Hepatocyte (in vitro differentiated cells): ENCODE measurements around the gene NR2E3. TPM values are rescaled to one million over a fixed set of nuclear protein-coding genes. Genes with fewer than 3 reads are reported as not detected.

Experiments
- DNase-seq: peaks from one replicate; pipeline ENCODE4 v3.0.0-alpha.2; 2016; ENCODE audit warnings: low spot score
- H2AFZ ChIP-seq: fragments of 200-600 bp; sonication (generic); 2 replicates; pipeline ENCODE4 v1.6.0; 2016; ENCODE audit warnings: antibody characterized with exemption, mild to moderate bottlenecking
- H3K27ac ChIP-seq: fragments of 200-600 bp; sonication (generic); 2 replicates; pipeline ENCODE4 v1.5.1; 2016; ENCODE audit warnings: mild to moderate bottlenecking
- H3K27me3 ChIP-seq: fragments of 200-600 bp; sonication (generic); 2 replicates; pipeline ENCODE4 v1.6.1; 2016
- H3K36me3 ChIP-seq: fragments of 200-600 bp; sonication (generic); replicated peaks from 2 replicates; pipeline ENCODE4 v1.5.1; 2016; ENCODE audit warnings: low read depth; ENCODE audit not compliant: insufficient read depth
- H3K4me1 ChIP-seq: fragments of 200-600 bp; sonication (generic); 2 replicates; pipeline ENCODE4 v1.5.1; 2016; ENCODE audit warnings: mild to moderate bottlenecking, moderate library complexity; ENCODE audit not compliant: insufficient read depth
- H3K4me2 ChIP-seq: fragments of 200-600 bp; sonication (generic); 2 replicates; pipeline ENCODE4 v1.6.0; 2016
- H3K4me3 ChIP-seq: fragments of 200-600 bp; sonication (generic); 2 replicates; pipeline ENCODE4 v1.5.1; 2016; ENCODE audit warnings: mild to moderate bottlenecking
- H3K79me2 ChIP-seq: fragments of 200-600 bp; sonication (generic); 2 replicates; pipeline ENCODE4 v1.6.0; 2017; ENCODE audit warnings: mild to moderate bottlenecking
- H3K9me2 ChIP-seq: fragments of 200-600 bp; sonication (generic); replicated peaks from 2 replicates; pipeline ENCODE4 v1.6.0; 2017; ENCODE audit warnings: mild to moderate bottlenecking; ENCODE audit not compliant: insufficient read depth
- H3K9me3 ChIP-seq: fragments of 200-600 bp; sonication (generic); 2 replicates; pipeline ENCODE4 v1.5.1; 2016; ENCODE audit warnings: low read depth, mild to moderate bottlenecking
- H4K20me1 ChIP-seq: fragments of 200-600 bp; sonication (generic); 2 replicates; pipeline ENCODE4 v1.6.0; 2016; ENCODE audit warnings: mild to moderate bottlenecking; ENCODE audit not compliant: insufficient read depth, poor library complexity, severe bottlenecking
- CTCF ChIP-seq: fragments of 200-600 bp; sonication (generic); IDR thresholded peaks from 2 replicates; pipeline ENCODE4 v1.5.1; 2016; ENCODE audit warnings: antibody characterized with exemption, mild to moderate bottlenecking; ENCODE audit not compliant: poor library complexity
- EZH2 ChIP-seq: fragments of 200-600 bp; sonication (generic); IDR thresholded peaks from 2 replicates; pipeline ENCODE4 v1.6.1; 2016; ENCODE audit warnings: antibody characterized with exemption, mild to moderate bottlenecking, borderline replicate concordance
- EZH2phosphoT487 ChIP-seq: fragments of 200-600 bp; sonication (generic); IDR thresholded peaks from one replicate; pipeline ENCODE4 v1.6.1; 2018; ENCODE audit warnings: antibody characterized with exemption, mild to moderate bottlenecking, low read depth, moderate library complexity; ENCODE audit not compliant: unreplicated experiment, severe bottlenecking
- WGBS: methylation state at CpG from one replicate; pipeline ENCODE4 v1.1.6; 2016; ENCODE audit warnings: low lambda C conversion rate; ENCODE audit errors: missing lambda C conversion rate; 5-methylcytosine and 5-hydroxymethylcytosine counted together
- polyA plus RNA-seq: library from polyadenylated mRNA; unstranded; fragments of >200 nt; fragmentation: Nextera tagmentation; extraction: Ambion mirVana; gene quantifications from 2 replicates; pipeline ENCODE4 v1.2.1, GENCODE V29; 2016
- total RNA-seq: library from RNA; depleted of rRNA; stranded (reverse); fragments of >200 nt; gene quantifications from 2 replicates; pipeline ENCODE4 v1.2.3, GENCODE V29; 2014

NR2E3 gene
- total and polyA plus RNA-seq, 2 experiments from 2014 or later: 0.40 TPM; not detected in 1

DNA sequence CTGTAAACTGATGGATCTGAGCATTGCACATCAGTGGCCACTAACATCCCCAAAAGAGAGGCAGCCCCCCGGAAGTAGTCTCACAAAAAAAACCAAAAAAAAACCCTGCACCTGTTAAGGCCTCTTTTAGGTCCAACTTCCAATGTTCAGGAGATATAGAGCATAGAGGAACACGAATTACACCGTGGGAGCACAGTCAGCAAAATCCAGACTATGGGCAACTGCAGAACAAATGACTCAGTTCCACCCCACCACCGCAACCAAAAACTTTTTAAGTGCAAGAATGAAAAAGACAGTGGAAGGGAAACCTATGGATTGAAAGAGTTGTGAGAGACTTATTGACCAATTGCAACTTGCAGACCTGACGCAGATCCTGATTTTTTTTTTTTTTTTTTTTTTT, 42.2 kb upstream of the NR2E3 start:
- no peak for DNase-seq
- Histone ChIP-seq H3K4me3 (no peak overlapping the region), H3K36me3 (no peaks in the 10 kb centered on the region), H3K9me3 (no peaks in the 10 kb centered on the region), H3K27ac (no peak overlapping the region), H3K27me3 (no peaks in the 10 kb centered on the region), H2AFZ (no peak overlapping the region), H3K4me1 (no peaks in the 10 kb centered on the region), H3K4me2 (no peak overlapping the region), H4K20me1 (no peaks in the 10 kb centered on the region), H3K79me2 (no peaks in the 10 kb centered on the region), H3K9me2 (no peaks in the 10 kb centered on the region)
- WGBS: 96% methylated on average over 5 of the region's 5 CpGs
- no peak for TF ChIP-seq CTCF
- no peak for TF ChIP-seq EZH2phosphoT487
- no peak for TF ChIP-seq EZH2

GRCh38 chr15:71773206-71773859, 37.0 kb upstream of the NR2E3 start:
- Histone ChIP-seq H4K20me1 (no peaks in the 10 kb centered on the region), H3K9me2 (no peaks in the 10 kb centered on the region), H3K36me3 (no peaks in the 10 kb centered on the region), H2AFZ (no peak overlapping the region), H3K27me3 (no peaks in the 10 kb centered on the region), H3K27ac (no peak overlapping the region), H3K4me2 (no peak overlapping the region), H3K79me2 (no peaks in the 10 kb centered on the region), H3K4me1 (no peaks in the 10 kb centered on the region), H3K4me3 (no peak overlapping the region), H3K9me3 (no peaks in the 10 kb centered on the region)
- DNase-seq: no peak
- TF ChIP-seq EZH2phosphoT487 (no peak), CTCF (no peak), EZH2 (no peak)
- 73% methylated on average over 1 of the region's 1 CpG for WGBS

DNA sequence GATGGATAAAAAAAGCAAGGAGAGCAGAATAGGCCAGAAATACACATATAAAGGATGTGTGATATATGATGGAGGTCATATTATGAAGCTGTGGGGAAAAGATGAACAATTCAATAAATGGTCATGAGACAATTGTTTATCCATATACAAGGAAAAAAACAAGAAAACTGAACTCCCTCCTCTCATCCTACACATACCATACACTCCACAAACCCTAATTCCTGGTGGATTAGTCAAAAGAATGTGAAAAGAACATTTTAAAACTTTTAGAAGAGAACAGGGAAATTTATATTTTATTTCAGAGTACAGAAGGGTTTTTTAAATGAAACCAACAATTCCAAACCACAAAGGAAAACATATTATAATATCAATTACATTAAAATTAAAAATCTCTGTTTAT, 34.5 kb upstream of the NR2E3 start:
- H3K4me3 ChIP-seq: no peak overlapping the region
- TF ChIP-seq EZH2 (no peak), CTCF (no peak), EZH2phosphoT487 (no peak)
- H3K36me3 ChIP-seq: no peaks in the 10 kb centered on the region
- no peak overlapping the region for H2AFZ ChIP-seq
- H3K27me3 ChIP-seq: no peaks in the 10 kb centered on the region
- H3K79me2 ChIP-seq: no peaks in the 10 kb centered on the region
- H3K4me2 ChIP-seq: no peak overlapping the region
- H3K9me2 ChIP-seq: no peaks in the 10 kb centered on the region
- no peaks in the 10 kb centered on the region for H4K20me1 ChIP-seq
- no peaks in the 10 kb centered on the region for H3K4me1 ChIP-seq
- DNase-seq: no peak
- H3K9me3 ChIP-seq: no peaks in the 10 kb centered on the region
- no peak overlapping the region for H3K27ac ChIP-seq

GRCh38 chr15:71776304-71776703, 34.0 kb upstream of the NR2E3 start:
- no peaks in the 10 kb centered on the region for H3K9me2 ChIP-seq
- no peak overlapping the region for H3K27ac ChIP-seq
- H3K4me2 ChIP-seq: no peak overlapping the region
- no peaks in the 10 kb centered on the region for H3K79me2 ChIP-seq
- TF ChIP-seq EZH2phosphoT487 (no peak), CTCF (no peak)
- H3K9me3 ChIP-seq: no peaks in the 10 kb centered on the region
- H3K4me1 ChIP-seq: no peaks in the 10 kb centered on the region
- no peaks in the 10 kb centered on the region for H3K36me3 ChIP-seq
- no peak overlapping the region for H3K4me3 ChIP-seq
- DNase-seq: no peak
- no peaks in the 10 kb centered on the region for H3K27me3 ChIP-seq
- no peaks in the 10 kb centered on the region for H4K20me1 ChIP-seq
- 59% methylated on average over 3 of the region's 3 CpGs for WGBS
- no peak overlapping the region for H2AFZ ChIP-seq
